ENCODE results near the gene FBXL5.

DNA sequence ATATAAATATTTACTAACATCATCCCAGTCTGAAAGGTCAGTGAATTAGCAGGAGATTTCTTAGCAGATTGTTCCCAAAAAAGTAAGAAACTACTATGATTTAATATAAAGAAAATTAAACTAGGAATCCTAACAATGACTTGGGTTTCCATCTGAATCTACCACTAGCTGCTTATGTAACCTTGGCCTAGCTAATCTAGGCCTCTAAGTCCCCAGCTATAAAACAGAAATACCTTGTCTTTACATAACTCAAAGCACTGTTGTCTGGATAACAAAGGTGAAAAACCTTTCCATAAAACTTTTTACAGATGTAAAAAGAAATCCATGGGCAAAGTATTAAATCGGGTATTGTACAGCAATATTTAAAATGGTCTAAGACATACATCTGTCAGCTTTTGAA lies 3.0 kb downstream of the FBXL5 start:
- TF ChIP-seq, protein P1, sequence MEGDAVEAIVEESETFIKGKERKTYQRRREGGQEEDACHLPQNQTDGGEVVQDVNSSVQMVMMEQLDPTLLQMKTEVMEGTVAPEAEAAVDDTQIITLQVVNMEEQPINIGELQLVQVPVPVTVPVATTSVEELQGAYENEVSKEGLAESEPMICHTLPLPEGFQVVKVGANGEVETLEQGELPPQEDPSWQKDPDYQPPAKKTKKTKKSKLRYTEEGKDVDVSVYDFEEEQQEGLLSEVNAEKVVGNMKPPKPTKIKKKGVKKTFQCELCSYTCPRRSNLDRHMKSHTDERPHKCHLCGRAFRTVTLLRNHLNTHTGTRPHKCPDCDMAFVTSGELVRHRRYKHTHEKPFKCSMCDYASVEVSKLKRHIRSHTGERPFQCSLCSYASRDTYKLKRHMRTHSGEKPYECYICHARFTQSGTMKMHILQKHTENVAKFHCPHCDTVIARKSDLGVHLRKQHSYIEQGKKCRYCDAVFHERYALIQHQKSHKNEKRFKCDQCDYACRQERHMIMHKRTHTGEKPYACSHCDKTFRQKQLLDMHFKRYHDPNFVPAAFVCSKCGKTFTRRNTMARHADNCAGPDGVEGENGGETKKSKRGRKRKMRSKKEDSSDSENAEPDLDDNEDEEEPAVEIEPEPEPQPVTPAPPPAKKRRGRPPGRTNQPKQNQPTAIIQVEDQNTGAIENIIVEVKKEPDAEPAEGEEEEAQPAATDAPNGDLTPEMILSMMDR (conservative IDR thresholded peaks at IDR 0.05): no peak
- no peak for TF ChIP-seq ZFX (IDR thresholded peaks at IDR 0.05)

All from C4-2B (cell line).